LNCAP (cell line): ENCODE data around the gene CNDP2.

Source experiments
- CTCF ChIP-seq: fragments of 450-650 bp; IDR thresholded peaks from 2 replicates; pipeline ENCODE4 v1.5.1; 2017; ENCODE audit warnings: mild to moderate bottlenecking

CNDP2 gene

GRCh38 chr18:74511823-74512222 lies 15.7 kb downstream of the CNDP2 start:
- TF ChIP-seq CTCF, result no peak

GRCh38 chr18:74512321-74513053 lies 16.3 kb downstream of the CNDP2 start:
- no peak for TF ChIP-seq CTCF

- TF ChIP-seq CTCF, result no peak
Measured at GRCh38 chr18:74513149-74513882, 17.2 kb downstream of the CNDP2 start.

- TF ChIP-seq CTCF, result no peak
Measured at GRCh38 chr18:74513883-74514205, 17.7 kb downstream of the CNDP2 start.

GRCh38 chr18:74514860-74515495 lies 18.8 kb downstream of the CNDP2 start:
- TF ChIP-seq CTCF, result no peak

GRCh38 chr18:74515620-74516231 lies 19.6 kb downstream of the CNDP2 start:
- no peak for TF ChIP-seq CTCF

- TF ChIP-seq CTCF, result no peak
Measured at GRCh38 chr18:74516271-74517235, 20.4 kb downstream of the CNDP2 start.
